Gastroesophageal sphincter (tissue), 4 donors: ENCODE results near the gene CHRNA3. TPM values are rescaled to one million over a fixed set of nuclear protein-coding genes. Genes with fewer than 3 reads are reported as not detected.

ENCODE experiments used
- ATAC-seq: fragments of 150-250 bp; one replicate; pipeline ENCODE4 v1.9.1; 2016; ENCODE audit warnings: mild to moderate bottlenecking, moderate library complexity
- H3K27ac ChIP-seq, 4 donors: fragments of 200-600 bp; sonication (generic) in 3 of 4; 1 replicate in 3 of 4; 2 replicates in 1 of 4; pipeline ENCODE4 v1.5.1; 2016 to 2019
- H3K27me3 ChIP-seq: fragments of 200-600 bp; sonication (generic); one replicate; pipeline ENCODE4 v1.5.1; 2019
- H3K36me3 ChIP-seq, 2 donors: fragments of 200-600 bp; sonication (generic); one replicate each; pipeline ENCODE4 v1.5.1; 2019; ENCODE audit warnings: control low read depth in 1 of 2
- H3K4me1 ChIP-seq, 3 donors: fragments of 200-600 bp; sonication (generic); 1 replicate in 2 of 3; 2 replicates in 1 of 3; pipeline ENCODE4 v1.5.1; 2016 to 2019; ENCODE audit warnings: control low read depth in 2 of 3
- H3K4me3 ChIP-seq, 2 donors: fragments of 200-600 bp; sonication (generic); one replicate each; pipeline ENCODE4 v1.5.1; 2019; ENCODE audit warnings: mild to moderate bottlenecking in 1 of 2, moderate library complexity in 1 of 2
- H3K9me3 ChIP-seq, 3 donors: fragments of 200-600 bp; sonication (generic); one replicate each; pipeline ENCODE4 v1.5.1; 2017 to 2019; ENCODE audit warnings: control low read depth in 2 of 3
- EP300 ChIP-seq: sonication (generic); formaldehyde crosslinking; IDR thresholded peaks from one replicate; pipeline ENCODE4 v1.6.1; 2017; ENCODE audit warnings: antibody characterized with exemption, mild to moderate bottlenecking
- POLR2A ChIP-seq, 2 donors: fragments of 450-650 bp; IDR thresholded peaks; one replicate each; pipeline ENCODE4 v1.6.1; 2017; ENCODE audit warnings: antibody characterized with exemption in 2 of 2, mild to moderate bottlenecking in 2 of 2, moderate library complexity in 1 of 2
- POLR2AphosphoS5 ChIP-seq: sonication (generic); formaldehyde crosslinking; IDR thresholded peaks from one replicate; pipeline ENCODE4 v1.6.1; 2017; ENCODE audit warnings: antibody characterized with exemption
- WGBS, 2 donors: methylation state at CpG; one replicate each; pipeline ENCODE4 v1.1.5; 2018; ENCODE audit warnings: low coverage in 1 of 2; 5-methylcytosine and 5-hydroxymethylcytosine counted together
- total RNA-seq, 4 donors: library from RNA; depleted of rRNA; stranded (reverse); fragments of >200 nt; gene quantifications; one replicate each; pipeline ENCODE4 v1.1.0, GENCODE V29; 2016
- TF ChIP-seq, protein P1 (sequence below), 4 experiments: fragments of 200-600 bp in 2 of 4; fragments of 450-650 bp in 2 of 4; sonication (generic) in 1 of 4; IDR thresholded peaks; one replicate each; pipeline ENCODE4 v1.5.1; 2017 to 2019; ENCODE audit warnings: antibody characterized with exemption in 4 of 4, mild to moderate bottlenecking in 2 of 4, moderate library complexity in 2 of 4

CHRNA3 gene
- total RNA-seq, 4 donors from 2014 or later = 1.1 to 3.1 (median 1.1) TPM; not detected in 1

- Histone ChIP-seq H3K27ac (no peak overlapping the region), H3K9me3 (no peaks in the 10 kb centered on the region), H3K4me3 (no peak overlapping the region), H3K4me1 (peaks cover 0 to 4% (median 0%) of the 10 kb centered on the region in 3 donors), H3K27me3 (peaks cover 22% of the 10 kb centered on the region), H3K36me3 (no peaks in the 10 kb centered on the region)
- ATAC-seq = no peak
- WGBS, 2 donors = 65 to 74% methylated on average over 4 of the region's 4 CpGs
- TF ChIP-seq POLR2AphosphoS5 (no peak), EP300 (no peak), POLR2A (IDR thresholded peaks at IDR 0.05) (no peak)
- TF ChIP-seq, protein P1, sequence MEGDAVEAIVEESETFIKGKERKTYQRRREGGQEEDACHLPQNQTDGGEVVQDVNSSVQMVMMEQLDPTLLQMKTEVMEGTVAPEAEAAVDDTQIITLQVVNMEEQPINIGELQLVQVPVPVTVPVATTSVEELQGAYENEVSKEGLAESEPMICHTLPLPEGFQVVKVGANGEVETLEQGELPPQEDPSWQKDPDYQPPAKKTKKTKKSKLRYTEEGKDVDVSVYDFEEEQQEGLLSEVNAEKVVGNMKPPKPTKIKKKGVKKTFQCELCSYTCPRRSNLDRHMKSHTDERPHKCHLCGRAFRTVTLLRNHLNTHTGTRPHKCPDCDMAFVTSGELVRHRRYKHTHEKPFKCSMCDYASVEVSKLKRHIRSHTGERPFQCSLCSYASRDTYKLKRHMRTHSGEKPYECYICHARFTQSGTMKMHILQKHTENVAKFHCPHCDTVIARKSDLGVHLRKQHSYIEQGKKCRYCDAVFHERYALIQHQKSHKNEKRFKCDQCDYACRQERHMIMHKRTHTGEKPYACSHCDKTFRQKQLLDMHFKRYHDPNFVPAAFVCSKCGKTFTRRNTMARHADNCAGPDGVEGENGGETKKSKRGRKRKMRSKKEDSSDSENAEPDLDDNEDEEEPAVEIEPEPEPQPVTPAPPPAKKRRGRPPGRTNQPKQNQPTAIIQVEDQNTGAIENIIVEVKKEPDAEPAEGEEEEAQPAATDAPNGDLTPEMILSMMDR (IDR thresholded peaks at IDR 0.05) = no peak
Measured at GRCh38 chr15:78571382-78571781, 49.4 kb downstream of the CHRNA3 start.

DNA sequence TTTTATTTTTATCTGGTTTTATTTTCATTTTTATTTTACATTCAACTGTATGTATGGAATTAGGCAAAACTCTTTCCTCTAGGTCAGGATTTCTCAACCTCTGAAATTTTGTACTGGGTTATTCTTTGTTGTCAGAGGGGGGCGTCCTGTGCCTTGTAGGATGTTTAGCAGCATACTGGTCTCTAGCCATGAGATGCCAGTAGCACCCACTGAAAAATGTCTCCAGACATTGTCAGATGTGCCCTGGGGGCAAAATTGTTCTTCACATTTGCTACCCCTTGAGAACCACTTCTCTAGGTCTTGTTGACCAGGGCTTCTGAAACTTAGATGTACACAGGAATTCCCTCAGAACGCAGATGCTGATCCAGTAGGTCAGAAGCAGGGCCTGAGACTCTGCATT lies 50.1 kb downstream of the CHRNA3 start:
- no peak for ATAC-seq
- no peak overlapping the region for H3K27ac ChIP-seq
- TF ChIP-seq POLR2A (IDR thresholded peaks at IDR 0.05) (no peak), EP300 (no peak), POLR2AphosphoS5 (no peak)
- TF ChIP-seq, protein P1 (IDR thresholded peaks at IDR 0.05) = no peak
- peaks cover 22% of the 10 kb centered on the region for H3K27me3 ChIP-seq
- 84 to 100% methylated on average over 2 of the region's 2 CpGs for WGBS, 2 donors
- H3K4me1 ChIP-seq = peaks cover 0 to 11% (median 0%) of the 10 kb centered on the region in 3 donors
- H3K36me3 ChIP-seq = no peaks in the 10 kb centered on the region
- no peaks in the 10 kb centered on the region for H3K9me3 ChIP-seq
- no peak overlapping the region for H3K4me3 ChIP-seq

GRCh38 chr15:78567531-78567930 lies 53.3 kb downstream of the CHRNA3 start:
- Histone ChIP-seq H3K4me3 (no peak overlapping the region), H3K36me3 (no peaks in the 10 kb centered on the region), H3K9me3 (no peaks in the 10 kb centered on the region), H3K27ac (no peak overlapping the region), H3K4me1 (peaks cover 0 to 20% (median 0%) of the 10 kb centered on the region in 3 donors), H3K27me3 (peaks cover 15% of the 10 kb centered on the region)
- 66% methylated on average over 3 to 4 of the region's 4 CpGs for WGBS, 2 donors
- no peak for TF ChIP-seq POLR2AphosphoS5
- TF ChIP-seq, protein P1 (IDR thresholded peaks at IDR 0.05) = no peak
- no peak for TF ChIP-seq POLR2A (IDR thresholded peaks at IDR 0.05)
- no peak for TF ChIP-seq EP300
- ATAC-seq = no peak

GRCh38 chr15:78565951-78566774 lies 54.6 kb downstream of the CHRNA3 start:
- ATAC-seq = no peak
- Histone ChIP-seq H3K27me3 (peaks cover 15% of the 10 kb centered on the region), H3K4me1 (peaks cover 0 to 20% (median 0%) of the 10 kb centered on the region in 3 donors), H3K36me3 (no peaks in the 10 kb centered on the region), H3K9me3 (no peaks in the 10 kb centered on the region), H3K4me3 (peak overlapping the region; percentile 52 to 71), H3K27ac (peak overlapping the region in 3 of 4 donors; percentile 70 to 80 (median 75))
- WGBS, 2 donors = 0 to 2% methylated on average over 12 to 18 of the region's 19 CpGs
- TF ChIP-seq POLR2AphosphoS5 (no peak), POLR2A (IDR thresholded peaks at IDR 0.05) (no peak)
- TF ChIP-seq, protein P1 (IDR thresholded peaks at IDR 0.05) = peak in 1 of 4 experiments; percentile 21
